ENCODE measurements around the gene PXDN.

Gene PXDN

GRCh38 chr2:1688859-1689258 lies 55.5 kb downstream of the PXDN start:
- WGBS (ENCODE audit: insufficient coverage, insufficient read length), result no CpG with 5 or more reads among the region's 10 CpGs
- no peak overlapping the region for H3K27ac ChIP-seq (ENCODE audit: low read length)
- no peaks in the 10 kb centered on the region for H3K9me3 ChIP-seq (ENCODE audit: control insufficient read depth, insufficient read depth, low read length)
- no peak for DNase-seq (ENCODE audit: low read depth, low spot score)
- H3K4me3 ChIP-seq (ENCODE audit: low read length), result no peak overlapping the region
- peaks cover 12% of the 10 kb centered on the region for H3K36me3 ChIP-seq (ENCODE audit: control insufficient read depth, insufficient read depth, low read length)
- H3K4me1 ChIP-seq (ENCODE audit: control insufficient read depth, insufficient read depth, low read length), result peaks cover 3% of the 10 kb centered on the region; the same call in 1 of the 2 replicates
- H3K27me3 ChIP-seq (ENCODE audit: control insufficient read depth, insufficient read depth, low read length), result no peaks in the 10 kb centered on the region

GRCh38 chr2:1688161-1688560 lies 56.2 kb downstream of the PXDN start:
- no CpG with 5 or more reads among the region's 11 CpGs for WGBS (ENCODE audit: insufficient coverage, insufficient read length)
- H3K27ac ChIP-seq (ENCODE audit: low read length), result no peak overlapping the region
- no peak overlapping the region for H3K4me3 ChIP-seq (ENCODE audit: low read length)
- DNase-seq (ENCODE audit: low read depth, low spot score), result no peak
- no peaks in the 10 kb centered on the region for H3K9me3 ChIP-seq (ENCODE audit: control insufficient read depth, insufficient read depth, low read length)
- peaks cover 12% of the 10 kb centered on the region for H3K36me3 ChIP-seq (ENCODE audit: control insufficient read depth, insufficient read depth, low read length)
- H3K4me1 ChIP-seq (ENCODE audit: control insufficient read depth, insufficient read depth, low read length), result peaks cover 3% of the 10 kb centered on the region; the same call in 1 of the 2 replicates
- H3K27me3 ChIP-seq (ENCODE audit: control insufficient read depth, insufficient read depth, low read length), result no peaks in the 10 kb centered on the region

- Histone ChIP-seq H3K36me3 (ENCODE audit: control insufficient read depth, insufficient read depth, low read length) (peaks cover 8% of the 10 kb centered on the region), H3K9me3 (ENCODE audit: control insufficient read depth, insufficient read depth, low read length) (no peaks in the 10 kb centered on the region), H3K4me1 (ENCODE audit: control insufficient read depth, insufficient read depth, low read length) (peaks cover 2% of the 10 kb centered on the region; the same call in 1 of the 2 replicates), H3K27me3 (ENCODE audit: control insufficient read depth, insufficient read depth, low read length) (no peaks in the 10 kb centered on the region), H3K27ac (ENCODE audit: low read length) (no peak overlapping the region), H3K4me3 (ENCODE audit: low read length) (no peak overlapping the region)
- DNase-seq (ENCODE audit: low read depth, low spot score), result no peak
- WGBS (ENCODE audit: insufficient coverage, insufficient read length), result no CpG with 5 or more reads among the region's 14 CpGs
These were observed 57.1 kb downstream of the PXDN start for GRCh38 chr2:1687254-1687653.

- Histone ChIP-seq H3K9me3 (ENCODE audit: control insufficient read depth, insufficient read depth, low read length) (no peaks in the 10 kb centered on the region), H3K4me3 (ENCODE audit: low read length) (no peak overlapping the region), H3K27ac (ENCODE audit: low read length) (no peak overlapping the region), H3K27me3 (ENCODE audit: control insufficient read depth, insufficient read depth, low read length) (no peaks in the 10 kb centered on the region), H3K4me1 (ENCODE audit: control insufficient read depth, insufficient read depth, low read length) (peaks cover 2% of the 10 kb centered on the region; the same call in 1 of the 2 replicates), H3K36me3 (ENCODE audit: control insufficient read depth, insufficient read depth, low read length) (peaks cover 4% of the 10 kb centered on the region)
- no peak for DNase-seq (ENCODE audit: low read depth, low spot score)
- no CpG with 5 or more reads among the region's 14 CpGs for WGBS (ENCODE audit: insufficient coverage, insufficient read length)
These were observed 57.6 kb downstream of the PXDN start for GRCh38 chr2:1686784-1687105.

- no CpG with 5 or more reads among the region's 21 CpGs for WGBS (ENCODE audit: insufficient coverage, insufficient read length)
- Histone ChIP-seq H3K9me3 (ENCODE audit: control insufficient read depth, insufficient read depth, low read length) (no peaks in the 10 kb centered on the region), H3K4me3 (ENCODE audit: low read length) (no peak overlapping the region), H3K27ac (ENCODE audit: low read length) (no peak overlapping the region), H3K36me3 (ENCODE audit: control insufficient read depth, insufficient read depth, low read length) (peaks cover 6% of the 10 kb centered on the region), H3K4me1 (ENCODE audit: control insufficient read depth, insufficient read depth, low read length) (peaks cover 2% of the 10 kb centered on the region; the same call in 1 of the 2 replicates), H3K27me3 (ENCODE audit: control insufficient read depth, insufficient read depth, low read length) (no peaks in the 10 kb centered on the region)
- no peak for DNase-seq (ENCODE audit: low read depth, low spot score)
These were observed 58.1 kb downstream of the PXDN start for GRCh38 chr2:1685957-1686783.

GRCh38 chr2:1685078-1685956 lies 59.0 kb downstream of the PXDN start:
- H3K4me1 ChIP-seq (ENCODE audit: control insufficient read depth, insufficient read depth, low read length), result peaks cover 2% of the 10 kb centered on the region; the same call in 1 of the 2 replicates

GRCh38 chr2:1683297-1683696 lies 61.0 kb downstream of the PXDN start:
- no CpG with 5 or more reads among the region's 1 CpG for WGBS (ENCODE audit: insufficient coverage, insufficient read length)
- H3K4me3 ChIP-seq (ENCODE audit: low read length), result no peak overlapping the region
- H3K27me3 ChIP-seq (ENCODE audit: control insufficient read depth, insufficient read depth, low read length), result no peaks in the 10 kb centered on the region
- no peak for DNase-seq (ENCODE audit: low read depth, low spot score)
- H3K36me3 ChIP-seq (ENCODE audit: control insufficient read depth, insufficient read depth, low read length), result peaks cover 20% of the 10 kb centered on the region
- H3K27ac ChIP-seq (ENCODE audit: low read length), result no peak overlapping the region
- no peaks in the 10 kb centered on the region for H3K9me3 ChIP-seq (ENCODE audit: control insufficient read depth, insufficient read depth, low read length)
- H3K4me1 ChIP-seq (ENCODE audit: control insufficient read depth, insufficient read depth, low read length), result peaks cover 2% of the 10 kb centered on the region; the same call in 1 of the 2 replicates

More at GRCh38 chr2:1685078-1685956, 59.0 kb downstream of the PXDN start:
- Histone ChIP-seq H3K4me3 (ENCODE audit: low read length) (no peak overlapping the region), H3K27ac (ENCODE audit: low read length) (no peak overlapping the region), H3K9me3 (ENCODE audit: control insufficient read depth, insufficient read depth, low read length) (no peaks in the 10 kb centered on the region), H3K36me3 (ENCODE audit: control insufficient read depth, insufficient read depth, low read length) (peaks cover 6% of the 10 kb centered on the region), H3K27me3 (ENCODE audit: control insufficient read depth, insufficient read depth, low read length) (no peaks in the 10 kb centered on the region)
- DNase-seq (ENCODE audit: low read depth, low spot score), result no peak
- WGBS (ENCODE audit: insufficient coverage, insufficient read length), result no CpG with 5 or more reads among the region's 36 CpGs

GRCh38 chr2:1682181-1682440 lies 62.2 kb downstream of the PXDN start:
- H3K36me3 ChIP-seq (ENCODE audit: control insufficient read depth, insufficient read depth, low read length), result peaks cover 27% of the 10 kb centered on the region
- H3K4me3 ChIP-seq (ENCODE audit: low read length), result no peak overlapping the region
- H3K9me3 ChIP-seq (ENCODE audit: control insufficient read depth, insufficient read depth, low read length), result no peaks in the 10 kb centered on the region
- no peak overlapping the region for H3K27ac ChIP-seq (ENCODE audit: low read length)
- DNase-seq (ENCODE audit: low read depth, low spot score), result no peak
- H3K4me1 ChIP-seq (ENCODE audit: control insufficient read depth, insufficient read depth, low read length), result peaks cover 2% of the 10 kb centered on the region; the same call in 1 of the 2 replicates
- H3K27me3 ChIP-seq (ENCODE audit: control insufficient read depth, insufficient read depth, low read length), result no peaks in the 10 kb centered on the region

GRCh38 chr2:1681323-1682180 lies 62.8 kb downstream of the PXDN start:
- H3K27me3 ChIP-seq (ENCODE audit: control insufficient read depth, insufficient read depth, low read length), result no peaks in the 10 kb centered on the region
- H3K4me1 ChIP-seq (ENCODE audit: control insufficient read depth, insufficient read depth, low read length), result peaks cover 2% of the 10 kb centered on the region; the same call in 1 of the 2 replicates
- no peak overlapping the region for H3K27ac ChIP-seq (ENCODE audit: low read length)
- DNase-seq (ENCODE audit: low read depth, low spot score), result no peak
- H3K36me3 ChIP-seq (ENCODE audit: control insufficient read depth, insufficient read depth, low read length), result peaks cover 31% of the 10 kb centered on the region
- WGBS (ENCODE audit: insufficient coverage, insufficient read length), result no CpG with 5 or more reads among the region's 20 CpGs
- H3K9me3 ChIP-seq (ENCODE audit: control insufficient read depth, insufficient read depth, low read length), result no peaks in the 10 kb centered on the region
- H3K4me3 ChIP-seq (ENCODE audit: low read length), result no peak overlapping the region

- no peak for DNase-seq (ENCODE audit: low read depth, low spot score)
- Histone ChIP-seq H3K27me3 (ENCODE audit: control insufficient read depth, insufficient read depth, low read length) (no peaks in the 10 kb centered on the region), H3K4me3 (ENCODE audit: low read length) (no peak overlapping the region), H3K4me1 (ENCODE audit: control insufficient read depth, insufficient read depth, low read length) (peaks cover 2% of the 10 kb centered on the region; the same call in 1 of the 2 replicates), H3K27ac (ENCODE audit: low read length) (no peak overlapping the region), H3K36me3 (ENCODE audit: control insufficient read depth, insufficient read depth, low read length) (peaks cover 36% of the 10 kb centered on the region), H3K9me3 (ENCODE audit: control insufficient read depth, insufficient read depth, low read length) (no peaks in the 10 kb centered on the region)
- no CpG with 5 or more reads among the region's 3 CpGs for WGBS (ENCODE audit: insufficient coverage, insufficient read length)
These were observed 63.3 kb downstream of the PXDN start for GRCh38 chr2:1681017-1681318.
